Prostate gland (tissue), 2 donors: ENCODE data around the gene C16orf90. TPM values are rescaled to one million over a fixed set of nuclear protein-coding genes. Genes with fewer than 3 reads are reported as not detected.

ENCODE experiments used
- DNase-seq: peaks from one replicate; pipeline ENCODE4 v3.0.0-alpha.2; 2019; ENCODE audit warnings: low spot score
- H3K27ac ChIP-seq, 2 donors: fragments of 200-600 bp; sonication (generic); 2 replicates each; pipeline ENCODE4 v1.5.1; 2017 to 2019
- H3K27me3 ChIP-seq: fragments of 200-600 bp; sonication (generic); replicated peaks from 2 replicates; pipeline ENCODE4 v1.5.1; 2019; ENCODE audit not compliant: insufficient read depth
- H3K36me3 ChIP-seq, 2 donors: fragments of 200-600 bp; sonication (generic); 1 replicate in 1 of 2; 2 replicates in 1 of 2; pipeline versions ENCODE4 v1.5.1 to v1.8.1; 2017 to 2019
- H3K4me1 ChIP-seq: fragments of 200-600 bp; sonication (generic); replicated peaks from 2 replicates; pipeline ENCODE4 v1.5.1; 2019
- H3K4me3 ChIP-seq, 2 donors: fragments of 200-600 bp; sonication (generic); 2 replicates each; pipeline ENCODE4 v1.5.1; 2017 to 2019
- H3K9me3 ChIP-seq: fragments of 200-600 bp; sonication (generic); 2 replicates; pipeline ENCODE4 v1.5.1; 2017
- POLR2A ChIP-seq: fragments of 450-650 bp; IDR thresholded peaks from one replicate; pipeline ENCODE4 v1.6.1; 2016; ENCODE audit warnings: antibody characterized with exemption, mild to moderate bottlenecking
- POLR2AphosphoS5 ChIP-seq: sonication (generic); formaldehyde crosslinking; IDR thresholded peaks from one replicate; pipeline ENCODE4 v1.6.1; 2017; ENCODE audit warnings: antibody characterized with exemption
- WGBS: methylation state at CpG from one replicate; pipeline ENCODE4 v1.1.5; 2018; 5-methylcytosine and 5-hydroxymethylcytosine counted together
- intact Hi-C: fragments of 100-400 bp; cut with DNase I; formaldehyde crosslinking; loops from one replicate; pipeline ENCODE4 v1.14.2; 2022
- total RNA-seq, 2 donors: library from RNA; depleted of rRNA; stranded (reverse); fragments of >200 nt; gene quantifications; one replicate each; pipeline ENCODE4 v1.1.0, GENCODE V29; 2016
- TF ChIP-seq, protein P1 (sequence below), 4 experiments: fragments of 200-600 bp in 2 of 4; fragments of 450-650 bp in 2 of 4; sonication (generic) in 2 of 4; IDR thresholded peaks; 1 replicate in 3 of 4; 2 replicates in 1 of 4; pipeline ENCODE4 v1.5.1; 2016 to 2019; ENCODE audit warnings: antibody characterized with exemption in 4 of 4, mild to moderate bottlenecking in 2 of 4, moderate library complexity in 2 of 4

C16orf90 gene
- total RNA-seq, 2 donors from 2014 or later, result 1.1 TPM; not detected in 1

DNA sequence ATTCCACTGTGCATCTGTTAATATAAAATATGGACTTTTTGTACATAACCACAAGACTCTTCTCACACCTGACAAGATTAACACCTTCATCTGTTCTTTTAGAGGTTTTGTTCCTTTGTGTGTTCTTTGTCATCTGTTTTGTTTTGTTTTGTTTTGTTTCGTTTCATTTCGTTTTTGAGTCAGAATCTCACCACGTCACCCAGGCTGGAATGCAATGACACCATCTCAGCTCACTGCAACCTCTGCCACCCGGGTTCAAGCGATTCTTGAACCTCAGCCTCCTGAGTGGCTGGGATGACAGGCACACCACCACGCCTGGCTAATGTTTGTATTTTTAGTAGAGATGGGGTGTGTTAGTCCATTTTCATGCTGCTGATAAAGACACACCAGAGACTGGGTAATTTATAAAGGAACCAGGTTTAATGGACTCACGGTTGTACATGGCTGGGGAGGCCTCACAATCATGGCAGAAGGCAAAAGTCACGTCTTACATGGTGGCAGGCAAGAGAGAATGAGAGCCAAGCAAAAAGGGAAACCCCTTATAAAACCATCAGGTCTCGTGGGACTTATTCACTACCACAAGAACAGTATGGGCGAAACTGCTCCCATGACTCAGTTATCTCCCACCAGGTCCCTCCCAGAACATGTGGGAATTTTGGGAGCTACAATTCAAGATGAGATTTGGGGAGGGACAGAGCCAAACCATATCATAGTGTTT, 22.3 kb downstream of the C16orf90 start:
- intact Hi-C loops, result no loop called here
- H3K36me3 ChIP-seq, result no peaks in the 10 kb centered on the region
- DNase-seq, result no peak

DNA sequence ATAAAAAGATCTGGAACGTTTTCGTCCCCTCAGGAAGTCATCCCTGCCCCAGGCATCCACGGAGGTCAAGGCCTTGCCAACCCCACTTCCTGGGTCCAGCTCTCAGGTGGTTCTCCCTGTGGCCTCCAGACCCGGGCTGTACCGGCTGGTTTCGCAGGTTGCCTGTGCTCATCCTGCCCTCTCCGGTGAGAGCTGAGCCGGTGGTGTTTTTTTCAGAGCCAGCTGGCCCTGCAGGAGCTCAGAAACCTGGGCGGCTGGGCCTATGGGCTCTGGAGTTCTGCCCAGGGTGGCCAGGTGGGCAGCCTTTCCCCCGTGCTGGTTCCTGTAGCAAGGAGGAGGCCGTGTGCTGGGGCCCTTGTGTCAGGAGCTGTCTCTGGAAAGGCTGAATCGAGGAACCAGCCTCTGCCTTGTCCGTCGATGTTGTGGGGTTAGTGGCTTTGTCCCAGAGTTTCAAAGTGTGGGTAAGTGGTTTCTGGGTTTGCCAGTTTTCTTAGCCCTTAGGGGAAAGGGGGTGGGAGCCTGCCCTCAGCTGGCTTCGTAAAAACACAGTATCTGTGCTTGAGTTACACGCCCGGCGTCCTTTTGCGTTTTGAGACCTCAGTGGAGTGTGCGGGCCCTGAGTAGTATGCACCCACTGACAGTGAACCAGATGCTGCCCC, 23.6 kb downstream of the C16orf90 start:
- Histone ChIP-seq H3K27me3 (no peaks in the 10 kb centered on the region), H3K36me3 (no peaks in the 10 kb centered on the region), H3K9me3 (no peaks in the 10 kb centered on the region), H3K4me1 (no peaks in the 10 kb centered on the region), H3K4me3 (no peak overlapping the region), H3K27ac (no peak overlapping the region)
- TF ChIP-seq, protein P1, sequence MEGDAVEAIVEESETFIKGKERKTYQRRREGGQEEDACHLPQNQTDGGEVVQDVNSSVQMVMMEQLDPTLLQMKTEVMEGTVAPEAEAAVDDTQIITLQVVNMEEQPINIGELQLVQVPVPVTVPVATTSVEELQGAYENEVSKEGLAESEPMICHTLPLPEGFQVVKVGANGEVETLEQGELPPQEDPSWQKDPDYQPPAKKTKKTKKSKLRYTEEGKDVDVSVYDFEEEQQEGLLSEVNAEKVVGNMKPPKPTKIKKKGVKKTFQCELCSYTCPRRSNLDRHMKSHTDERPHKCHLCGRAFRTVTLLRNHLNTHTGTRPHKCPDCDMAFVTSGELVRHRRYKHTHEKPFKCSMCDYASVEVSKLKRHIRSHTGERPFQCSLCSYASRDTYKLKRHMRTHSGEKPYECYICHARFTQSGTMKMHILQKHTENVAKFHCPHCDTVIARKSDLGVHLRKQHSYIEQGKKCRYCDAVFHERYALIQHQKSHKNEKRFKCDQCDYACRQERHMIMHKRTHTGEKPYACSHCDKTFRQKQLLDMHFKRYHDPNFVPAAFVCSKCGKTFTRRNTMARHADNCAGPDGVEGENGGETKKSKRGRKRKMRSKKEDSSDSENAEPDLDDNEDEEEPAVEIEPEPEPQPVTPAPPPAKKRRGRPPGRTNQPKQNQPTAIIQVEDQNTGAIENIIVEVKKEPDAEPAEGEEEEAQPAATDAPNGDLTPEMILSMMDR (IDR thresholded peaks at IDR 0.05), result no peak
- TF ChIP-seq POLR2A (no peak), POLR2AphosphoS5 (no peak)
- 83% methylated on average over 20 of the region's 20 CpGs for WGBS
- DNase-seq, result no peak
- intact Hi-C loops, result no loop called here

More for the DNA sequence above, 22.3 kb downstream of the C16orf90 start:
- Histone ChIP-seq H3K27ac (no peak overlapping the region), H3K4me1 (no peaks in the 10 kb centered on the region), H3K4me3 (no peak overlapping the region), H3K9me3 (no peaks in the 10 kb centered on the region), H3K27me3 (no peaks in the 10 kb centered on the region)
- WGBS, result 90% methylated on average over 10 of the region's 10 CpGs
- TF ChIP-seq POLR2AphosphoS5 (no peak), POLR2A (no peak)
- TF ChIP-seq, protein P1 (IDR thresholded peaks at IDR 0.05), result no peak

DNA sequence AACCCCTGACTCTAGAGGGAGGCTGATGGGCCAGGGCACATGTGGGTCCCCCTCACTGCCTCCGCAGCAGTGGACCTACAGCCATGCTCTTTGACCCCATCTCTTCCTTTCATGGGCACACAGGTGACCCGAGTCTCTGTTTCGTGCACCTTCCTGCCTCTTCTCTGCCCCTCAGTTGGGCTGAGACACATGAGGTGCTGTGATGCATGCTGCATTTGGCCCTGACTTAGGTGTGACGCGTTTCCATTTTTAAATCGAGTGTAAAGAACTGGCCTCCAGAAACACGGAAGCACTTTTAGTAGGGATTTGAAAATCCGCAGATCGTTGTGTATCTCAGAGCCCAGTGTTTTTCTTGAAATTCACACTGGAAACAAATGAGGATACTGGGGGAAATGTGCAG, 24.6 kb downstream of the C16orf90 start:
- no peak overlapping the region for H3K4me3 ChIP-seq
- intact Hi-C loops, result no loop called here
- no peaks in the 10 kb centered on the region for H3K4me1 ChIP-seq
- no peak for DNase-seq
- H3K27me3 ChIP-seq, result no peaks in the 10 kb centered on the region
- no peaks in the 10 kb centered on the region for H3K9me3 ChIP-seq
- WGBS, result 96% methylated on average over 9 of the region's 9 CpGs
- H3K27ac ChIP-seq, result no peak overlapping the region
- TF ChIP-seq, protein P1 (IDR thresholded peaks at IDR 0.05), result no peak
- TF ChIP-seq POLR2A, result no peak
- no peak for TF ChIP-seq POLR2AphosphoS5
- no peaks in the 10 kb centered on the region for H3K36me3 ChIP-seq

DNA sequence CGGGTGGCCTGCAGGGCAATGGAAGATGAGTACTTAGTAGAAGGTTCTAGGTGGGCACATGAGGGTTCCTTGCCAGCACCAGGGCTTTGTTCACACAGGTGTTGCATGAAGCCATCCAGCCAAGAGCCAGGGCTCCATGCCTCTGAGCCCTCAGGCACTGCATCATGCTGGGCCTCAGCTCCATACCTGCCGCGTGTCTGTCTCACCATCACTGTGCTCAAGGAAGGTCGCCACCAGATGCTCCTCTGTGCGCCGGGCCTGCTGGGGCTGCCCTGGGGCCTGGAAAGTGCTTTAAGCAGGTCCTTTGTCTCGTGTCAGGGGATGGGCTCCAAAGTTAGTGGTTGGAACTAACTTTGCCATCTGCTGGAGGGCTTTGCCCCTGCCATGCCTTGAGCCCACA, 25.6 kb downstream of the C16orf90 start:
- H3K4me3 ChIP-seq, result no peak overlapping the region
- no peak for TF ChIP-seq POLR2AphosphoS5
- TF ChIP-seq, protein P1 (IDR thresholded peaks at IDR 0.05), result no peak
- H3K27ac ChIP-seq, result no peak overlapping the region
- no peaks in the 10 kb centered on the region for H3K36me3 ChIP-seq
- H3K9me3 ChIP-seq, result no peaks in the 10 kb centered on the region
- 93% methylated on average over 7 of the region's 7 CpGs for WGBS
- H3K4me1 ChIP-seq, result no peaks in the 10 kb centered on the region
- intact Hi-C loops, result no loop called here
- DNase-seq, result no peak
- no peaks in the 10 kb centered on the region for H3K27me3 ChIP-seq

DNA sequence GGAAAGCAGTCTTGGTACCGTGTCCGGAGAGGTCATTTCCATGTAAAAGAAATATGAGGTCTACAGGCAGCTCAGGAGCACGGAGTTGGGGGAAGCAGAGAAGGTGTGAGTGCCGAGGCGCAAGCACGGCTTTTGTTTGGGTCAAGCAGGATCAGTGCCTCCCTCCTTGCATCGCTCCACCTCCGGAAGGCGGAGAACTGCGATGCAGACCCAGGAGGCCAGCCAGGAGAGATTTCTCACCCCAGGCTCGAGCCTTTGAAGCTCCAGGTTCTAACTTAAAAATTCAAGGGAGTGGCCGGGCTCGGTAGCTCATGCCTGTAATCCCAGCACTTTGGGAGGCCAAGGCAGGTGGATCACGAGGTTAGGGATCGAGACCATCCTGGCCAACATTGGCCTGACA, 26.8 kb downstream of the C16orf90 start:
- Histone ChIP-seq H3K36me3 (no peaks in the 10 kb centered on the region), H3K9me3 (no peaks in the 10 kb centered on the region), H3K4me1 (no peaks in the 10 kb centered on the region), H3K27me3 (no peaks in the 10 kb centered on the region), H3K27ac (no peak overlapping the region), H3K4me3 (no peak overlapping the region)
- WGBS, result 58% methylated on average over 15 of the region's 15 CpGs
- intact Hi-C loops, result no loop called here
- TF ChIP-seq, protein P1 (IDR thresholded peaks at IDR 0.05), result no peak
- TF ChIP-seq POLR2AphosphoS5 (no peak), POLR2A (no peak)
- no peak for DNase-seq
